B cell (primary cell): ENCODE data around the gene NEGR1.

Experiments used
- CTCF ChIP-seq: fragments of 200-600 bp; IDR thresholded peaks from one replicate; pipeline ENCODE4 v1.8.0; 2022; ENCODE audit warnings: antibody characterized with exemption, mild to moderate bottlenecking
- EZH2 ChIP-seq: IDR thresholded peaks from 2 replicates; pipeline ENCODE4 v1.6.1; 2012; ENCODE audit warnings: borderline replicate concordance, low read depth, mild to moderate bottlenecking, moderate library complexity, low read length; ENCODE audit not compliant: insufficient read depth, poor library complexity, severe bottlenecking

- TF ChIP-seq CTCF (no peak), EZH2 (no peak)
Observed at GRCh38 chr1:72063364-72064044, 218.8 kb downstream of the NEGR1 start.
